Measurements from ENCODE around the gene GRWD1. TPM values are rescaled to one million over a fixed set of nuclear protein-coding genes. Genes with fewer than 3 reads are reported as not detected.
A peak's percentile ranks its signal among the peaks of the same experiment; 100 is the strongest.

GRWD1 gene
- polyA plus RNA-seq, 4 donors, result 5.6 to 19.5 (median 12.8) TPM

DNA sequence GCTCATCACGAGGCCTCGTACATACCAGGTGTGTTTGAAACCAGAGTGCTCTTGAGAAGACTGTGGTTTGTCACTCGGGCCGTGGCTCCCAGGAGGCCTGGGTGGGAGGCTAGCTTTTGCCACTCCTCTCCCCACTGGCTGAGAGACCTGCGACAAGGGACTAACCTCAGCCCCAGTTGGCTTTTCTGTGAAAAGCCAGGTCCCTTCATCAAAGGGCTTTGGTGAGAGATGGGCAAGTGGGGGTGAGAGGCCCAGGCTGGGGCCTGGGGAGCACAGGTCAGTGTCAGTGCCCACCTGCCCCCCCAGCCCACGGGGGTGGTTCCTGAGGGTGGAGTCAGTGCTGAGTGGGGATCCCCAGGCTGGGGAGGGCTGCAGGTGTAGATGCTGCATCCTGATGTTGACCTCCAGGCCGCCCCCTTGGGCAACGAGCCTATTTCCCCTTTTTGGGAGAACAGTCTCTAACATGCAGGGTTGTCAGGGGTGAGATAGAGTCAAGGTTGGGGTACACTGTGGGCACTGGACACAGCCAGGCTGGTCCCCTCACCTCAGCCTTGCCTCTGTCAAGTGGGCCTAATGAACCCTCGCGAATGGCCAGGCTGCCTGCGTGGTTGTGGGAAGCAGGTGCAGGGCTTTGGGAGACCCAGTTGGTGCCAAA lies 10.3 kb downstream of the GRWD1 start:
- Histone ChIP-seq H3K27me3 (ENCODE audit: control insufficient read depth in 3 of 3, insufficient read depth in 3 of 3, low read length in 3 of 3) (no peaks in the 10 kb centered on the region), H3K4me1 (ENCODE audit: control insufficient read depth in 3 of 3, insufficient read depth in 2 of 3, low read depth in 1 of 3, low read length in 2 of 3) (no peaks in the 10 kb centered on the region), H3K27ac (ENCODE audit: low read depth in 1 of 3, low read length in 2 of 3) (no peak overlapping the region), H3K9me3 (ENCODE audit: control insufficient read depth in 2 of 2, insufficient read depth in 1 of 2, low read depth in 1 of 2, low read length in 1 of 2) (no peaks in the 10 kb centered on the region), H3K4me3 (ENCODE audit: low read depth in 1 of 3, low read length in 3 of 3) (no peak overlapping the region), H3K36me3 (ENCODE audit: control insufficient read depth in 3 of 3, insufficient read depth in 2 of 3, low read depth in 1 of 3, low read length in 3 of 3) (peaks cover 15 to 67% (median 15%) of the 10 kb centered on the region in 3 donors)
- DNase-seq (no peak), FAIRE-seq (no peak)
- WGBS, 3 donors, result 84 to 92% (median 87%) methylated on average over 11 of the region's 11 CpGs

DNA sequence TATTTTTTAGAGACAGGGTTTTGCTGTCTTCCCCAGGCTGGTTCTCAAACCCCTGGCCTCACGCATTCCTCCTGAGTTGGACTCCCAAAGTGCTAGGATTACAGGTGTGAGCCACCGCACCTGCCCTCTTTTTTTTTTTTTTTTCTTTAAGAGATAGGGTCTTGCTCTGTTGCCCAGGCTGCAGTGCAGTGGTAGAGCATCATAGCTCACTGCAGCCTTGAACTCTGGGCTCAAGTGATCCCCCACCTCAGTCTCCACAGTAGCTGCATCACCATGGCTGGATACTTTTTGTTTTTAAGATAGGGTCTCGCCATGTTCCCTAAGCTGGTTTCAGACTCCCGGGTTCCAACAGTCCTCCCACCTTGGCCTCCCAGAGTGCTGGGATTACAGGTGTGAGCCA lies 11.1 kb downstream of the GRWD1 start:
- DNase-seq, result no peak
- H3K36me3 ChIP-seq (ENCODE audit: control insufficient read depth in 3 of 3, insufficient read depth in 2 of 3, low read depth in 1 of 3, low read length in 3 of 3), result peaks cover 15 to 58% (median 15%) of the 10 kb centered on the region in 3 donors
- no peaks in the 10 kb centered on the region for H3K9me3 ChIP-seq (ENCODE audit: control insufficient read depth in 2 of 2, insufficient read depth in 1 of 2, low read depth in 1 of 2, low read length in 1 of 2)
- no peaks in the 10 kb centered on the region for H3K27me3 ChIP-seq (ENCODE audit: control insufficient read depth in 3 of 3, insufficient read depth in 3 of 3, low read length in 3 of 3)
- H3K27ac ChIP-seq (ENCODE audit: low read depth in 1 of 3, low read length in 2 of 3), result no peak overlapping the region
- FAIRE-seq, result no peak
- H3K4me1 ChIP-seq (ENCODE audit: control insufficient read depth in 3 of 3, insufficient read depth in 2 of 3, low read depth in 1 of 3, low read length in 2 of 3), result no peaks in the 10 kb centered on the region
- 95 to 98% (median 98%) methylated on average over 4 of the region's 4 CpGs for WGBS, 3 donors
- H3K4me3 ChIP-seq (ENCODE audit: low read depth in 1 of 3, low read length in 3 of 3), result no peak overlapping the region

DNA sequence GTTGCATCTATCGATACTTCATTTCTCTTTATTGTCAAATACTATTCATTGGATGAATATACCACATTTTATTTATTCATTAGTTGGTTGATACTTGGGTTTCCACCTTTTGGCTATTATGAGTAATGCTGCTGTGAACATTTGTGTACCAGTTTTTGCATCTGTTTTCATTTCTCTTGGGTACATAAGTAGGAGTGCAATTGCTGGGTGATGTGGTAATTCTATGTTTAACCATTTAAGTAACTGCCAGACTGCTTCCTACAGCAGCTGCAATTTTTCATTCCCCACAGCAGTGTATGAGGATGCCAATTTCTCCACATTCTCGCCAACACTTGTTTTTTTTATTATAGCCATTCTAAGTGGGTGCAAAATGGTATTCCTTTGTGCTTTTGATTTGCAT lies 12.2 kb downstream of the GRWD1 start:
- DNase-seq (no peak), FAIRE-seq (no peak)
- Histone ChIP-seq H3K27me3 (ENCODE audit: control insufficient read depth in 3 of 3, insufficient read depth in 3 of 3, low read length in 3 of 3) (no peaks in the 10 kb centered on the region), H3K9me3 (ENCODE audit: control insufficient read depth in 2 of 2, insufficient read depth in 1 of 2, low read depth in 1 of 2, low read length in 1 of 2) (no peaks in the 10 kb centered on the region), H3K4me3 (ENCODE audit: low read depth in 1 of 3, low read length in 3 of 3) (no peak overlapping the region), H3K27ac (ENCODE audit: low read depth in 1 of 3, low read length in 2 of 3) (no peak overlapping the region), H3K36me3 (ENCODE audit: control insufficient read depth in 3 of 3, insufficient read depth in 2 of 3, low read depth in 1 of 3, low read length in 3 of 3) (peaks cover 10 to 55% (median 11%) of the 10 kb centered on the region in 3 donors), H3K4me1 (ENCODE audit: control insufficient read depth in 3 of 3, insufficient read depth in 2 of 3, low read depth in 1 of 3, low read length in 2 of 3) (no peaks in the 10 kb centered on the region)
- WGBS, 3 donors, result 89 to 93% (median 93%) methylated on average over 2 of the region's 2 CpGs

DNA sequence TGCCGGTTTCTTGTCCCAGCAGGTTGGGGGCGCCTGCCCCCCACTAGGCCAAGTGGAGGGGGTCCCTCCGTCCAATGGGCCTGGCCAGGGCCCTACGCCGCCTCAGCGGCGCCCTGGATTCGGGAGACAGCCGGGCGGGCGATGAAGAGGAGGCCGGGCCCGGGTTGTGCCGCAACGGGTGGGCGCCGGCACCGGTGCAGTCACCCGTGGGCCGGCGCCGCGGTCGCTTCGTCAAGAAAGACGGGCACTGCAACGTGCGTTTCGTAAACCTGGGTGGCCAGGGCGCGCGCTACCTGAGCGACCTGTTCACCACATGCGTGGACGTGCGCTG lies 15.8 kb downstream of the GRWD1 start:
- 93 to 99% (median 98%) methylated on average over 31 to 36 of the region's 36 CpGs for WGBS, 3 donors
- no peak for DNase-seq
- no peak overlapping the region for H3K27ac ChIP-seq (ENCODE audit: low read depth in 1 of 3, low read length in 2 of 3)

DNA sequence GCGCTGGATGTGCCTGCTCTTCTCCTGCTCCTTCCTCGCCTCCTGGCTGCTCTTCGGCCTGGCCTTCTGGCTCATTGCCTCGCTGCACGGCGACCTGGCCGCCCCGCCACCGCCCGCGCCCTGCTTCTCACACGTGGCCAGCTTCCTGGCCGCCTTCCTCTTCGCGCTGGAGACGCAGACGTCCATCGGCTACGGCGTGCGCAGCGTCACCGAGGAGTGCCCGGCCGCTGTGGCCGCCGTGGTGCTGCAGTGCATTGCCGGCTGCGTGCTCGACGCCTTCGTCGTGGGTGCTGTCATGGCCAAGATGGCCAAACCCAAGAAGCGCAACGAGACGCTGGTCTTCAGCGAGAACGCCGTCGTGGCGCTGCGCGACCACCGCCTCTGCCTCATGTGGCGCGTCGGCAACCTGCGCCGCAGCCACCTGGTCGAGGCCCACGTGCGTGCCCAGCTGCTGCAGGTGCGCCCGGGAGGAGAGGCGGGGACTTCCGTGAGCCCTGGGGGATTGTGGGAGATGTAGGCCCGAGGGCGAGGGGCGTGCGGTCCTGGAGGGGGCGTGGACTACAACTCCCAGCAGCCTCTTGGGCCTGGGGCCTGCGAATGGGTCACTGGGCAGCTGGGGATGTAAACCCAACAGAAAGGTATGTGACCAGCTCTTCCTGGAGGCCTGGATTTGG lies 16.3 kb downstream of the GRWD1 start:
- whole genome bisulfite sequencing, 3 donors, result 81 to 92% (median 90%) methylated on average over 57 to 62 of the region's 62 CpGs
- no peak for DNase-seq

More for the DNA sequence above, 15.8 kb downstream of the GRWD1 start:
- Histone ChIP-seq H3K4me1 (ENCODE audit: control insufficient read depth in 3 of 3, insufficient read depth in 2 of 3, low read depth in 1 of 3, low read length in 2 of 3) (no peaks in the 10 kb centered on the region), H3K36me3 (ENCODE audit: control insufficient read depth in 3 of 3, insufficient read depth in 2 of 3, low read depth in 1 of 3, low read length in 3 of 3) (peaks cover 0 to 21% (median 3%) of the 10 kb centered on the region in 3 donors), H3K9me3 (ENCODE audit: control insufficient read depth in 2 of 2, insufficient read depth in 1 of 2, low read depth in 1 of 2, low read length in 1 of 2) (no peaks in the 10 kb centered on the region), H3K4me3 (ENCODE audit: low read depth in 1 of 3, low read length in 3 of 3) (no peak overlapping the region), H3K27me3 (ENCODE audit: control insufficient read depth in 3 of 3, insufficient read depth in 3 of 3, low read length in 3 of 3) (no peaks in the 10 kb centered on the region)
- no peak for FAIRE-seq

DNA sequence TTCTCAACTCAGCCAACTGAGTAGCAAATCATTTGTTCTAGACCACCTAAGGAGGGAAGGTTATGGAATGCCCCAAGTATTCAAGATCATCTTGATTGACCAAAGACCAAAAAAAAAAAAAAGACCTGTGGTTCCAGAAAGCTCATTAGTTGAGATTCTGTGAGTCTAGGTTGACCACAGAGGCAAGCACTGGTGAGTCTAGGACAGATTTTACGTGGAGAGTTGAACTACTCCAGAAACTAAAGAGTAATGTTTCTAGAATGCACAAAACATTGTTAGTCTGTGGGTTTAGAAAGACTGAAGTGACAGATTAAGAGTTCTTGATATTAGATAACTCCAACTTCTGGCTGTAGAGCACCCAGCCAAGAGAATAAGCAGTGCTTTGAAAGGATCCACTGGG lies 19.4 kb downstream of the GRWD1 start:
- no peak for DNase-seq
- Histone ChIP-seq H3K4me3 (ENCODE audit: low read depth in 1 of 3, low read length in 3 of 3) (no peak overlapping the region), H3K36me3 (ENCODE audit: control insufficient read depth in 3 of 3, insufficient read depth in 2 of 3, low read depth in 1 of 3, low read length in 3 of 3) (peaks cover 0 to 12% (median 0%) of the 10 kb centered on the region in 3 donors), H3K4me1 (ENCODE audit: control insufficient read depth in 3 of 3, insufficient read depth in 2 of 3, low read depth in 1 of 3, low read length in 2 of 3) (peaks cover under 1 to 7% (median 3%) of the 10 kb centered on the region in 3 donors), H3K9me3 (ENCODE audit: control insufficient read depth in 2 of 2, insufficient read depth in 1 of 2, low read depth in 1 of 2, low read length in 1 of 2) (no peaks in the 10 kb centered on the region), H3K27ac (ENCODE audit: low read depth in 1 of 3, low read length in 2 of 3) (no peak overlapping the region), H3K27me3 (ENCODE audit: control insufficient read depth in 3 of 3, insufficient read depth in 3 of 3, low read length in 3 of 3) (peaks cover 0 to 3% (median 0%) of the 10 kb centered on the region in 3 donors)
- FAIRE-seq, result no peak
- WGBS, 3 donors, result 69 to 88% (median 81%) methylated on average over 1 of the region's 1 CpG

More for the DNA sequence above, 16.3 kb downstream of the GRWD1 start:
- peaks cover 0 to 3% (median 0%) of the 10 kb centered on the region in 3 donors for H3K27me3 ChIP-seq (ENCODE audit: control insufficient read depth in 3 of 3, insufficient read depth in 3 of 3, low read length in 3 of 3)
- no peak for FAIRE-seq
- no peak overlapping the region for H3K27ac ChIP-seq (ENCODE audit: low read depth in 1 of 3, low read length in 2 of 3)
- H3K9me3 ChIP-seq (ENCODE audit: control insufficient read depth in 2 of 2, insufficient read depth in 1 of 2, low read depth in 1 of 2, low read length in 1 of 2), result no peaks in the 10 kb centered on the region
- no peaks in the 10 kb centered on the region for H3K4me1 ChIP-seq (ENCODE audit: control insufficient read depth in 3 of 3, insufficient read depth in 2 of 3, low read depth in 1 of 3, low read length in 2 of 3)
- peaks cover 0 to 16% (median 0%) of the 10 kb centered on the region in 3 donors for H3K36me3 ChIP-seq (ENCODE audit: control insufficient read depth in 3 of 3, insufficient read depth in 2 of 3, low read depth in 1 of 3, low read length in 3 of 3)
- no peak overlapping the region for H3K4me3 ChIP-seq (ENCODE audit: low read depth in 1 of 3, low read length in 3 of 3)

DNA sequence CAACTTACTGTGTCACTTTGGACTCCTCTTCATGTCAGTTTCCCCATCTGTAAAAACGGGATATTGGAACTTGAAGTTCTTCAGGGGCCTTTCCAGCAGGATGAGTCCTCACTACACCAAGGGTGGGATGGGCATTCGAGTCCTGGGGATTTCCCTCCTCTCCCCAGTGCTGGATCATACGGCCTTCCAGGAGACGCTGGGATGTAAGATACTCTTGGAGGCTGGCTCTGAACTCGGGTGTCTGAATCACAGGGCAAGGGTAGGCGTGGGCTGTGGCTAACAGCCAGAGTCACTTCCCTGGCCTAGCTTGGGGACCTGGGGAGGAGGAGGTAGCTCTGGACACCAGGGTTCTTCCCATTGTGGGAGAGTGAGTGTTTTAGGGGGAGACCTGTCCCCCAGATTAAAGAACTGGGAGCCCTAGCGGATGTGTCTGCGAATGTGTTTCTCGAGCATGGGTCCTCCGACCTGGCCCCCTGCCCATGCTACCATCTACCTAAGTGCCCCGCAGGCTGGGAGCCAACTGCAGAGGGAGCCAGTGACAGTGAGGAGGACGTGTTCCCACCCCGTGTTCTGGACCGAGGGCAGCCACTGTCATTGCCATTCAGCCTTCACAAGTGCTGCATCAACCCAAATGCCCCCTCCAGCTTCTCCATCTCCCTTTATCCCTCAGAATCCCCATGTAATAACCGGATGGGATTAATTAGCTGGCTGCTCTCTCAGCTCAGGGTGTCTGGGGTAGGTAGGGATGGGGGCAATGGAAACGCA lies 21.0 kb downstream of the GRWD1 start:
- 52 to 75% (median 62%) methylated on average over 16 of the region's 16 CpGs for WGBS, 3 donors
- DNase-seq (no peak), FAIRE-seq (no peak)
- no peak overlapping the region for H3K4me3 ChIP-seq (ENCODE audit: low read depth in 1 of 3, low read length in 3 of 3)
- peaks cover 0 to 3% (median 0%) of the 10 kb centered on the region in 3 donors for H3K27me3 ChIP-seq (ENCODE audit: control insufficient read depth in 3 of 3, insufficient read depth in 3 of 3, low read length in 3 of 3)
- peaks cover 4 to 13% (median 8%) of the 10 kb centered on the region in 3 donors for H3K4me1 ChIP-seq (ENCODE audit: control insufficient read depth in 3 of 3, insufficient read depth in 2 of 3, low read depth in 1 of 3, low read length in 2 of 3)
- no peaks in the 10 kb centered on the region for H3K9me3 ChIP-seq (ENCODE audit: control insufficient read depth in 2 of 2, insufficient read depth in 1 of 2, low read depth in 1 of 2, low read length in 1 of 2)
- H3K27ac ChIP-seq (ENCODE audit: low read depth in 1 of 3, low read length in 2 of 3), result no peak overlapping the region
- H3K36me3 ChIP-seq (ENCODE audit: control insufficient read depth in 3 of 3, insufficient read depth in 2 of 3, low read depth in 1 of 3, low read length in 3 of 3), result peaks cover 5 to 27% (median 6%) of the 10 kb centered on the region in 3 donors

DNA sequence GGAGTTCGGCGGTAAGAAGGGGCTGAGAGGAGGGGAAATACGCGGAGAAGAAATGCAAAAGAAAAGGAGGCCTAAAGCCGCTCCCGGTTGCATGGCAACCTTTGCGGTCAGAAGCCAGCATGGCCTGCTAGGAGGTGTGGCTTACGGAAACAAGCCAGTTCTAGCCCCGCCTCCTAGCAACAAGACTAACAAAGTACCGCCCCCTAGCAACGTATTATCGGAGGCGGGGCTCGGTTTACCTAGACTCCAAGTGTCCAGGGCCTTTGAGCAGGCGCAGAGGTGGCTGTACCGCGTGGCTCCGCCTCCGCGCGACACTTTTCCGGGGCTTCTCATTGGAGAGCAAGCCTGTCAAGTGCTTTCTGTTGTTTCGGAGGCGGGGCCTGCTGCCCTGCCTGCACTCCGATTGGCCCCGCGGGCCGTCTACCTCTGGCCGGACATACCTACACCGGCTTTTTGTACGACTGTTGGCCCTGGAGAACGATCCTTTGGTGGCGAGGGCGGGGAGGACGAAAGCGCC lies 23.0 kb downstream of the GRWD1 start:
- Histone ChIP-seq H3K27ac (ENCODE audit: low read depth in 1 of 3, low read length in 2 of 3) (peak overlapping the region; percentile 89 to 95 (median 94)), H3K9me3 (ENCODE audit: control insufficient read depth in 2 of 2, insufficient read depth in 1 of 2, low read depth in 1 of 2, low read length in 1 of 2) (no peaks in the 10 kb centered on the region), H3K36me3 (ENCODE audit: control insufficient read depth in 3 of 3, insufficient read depth in 2 of 3, low read depth in 1 of 3, low read length in 3 of 3) (peaks cover 5 to 39% (median 18%) of the 10 kb centered on the region in 3 donors), H3K4me1 (ENCODE audit: control insufficient read depth in 3 of 3, insufficient read depth in 2 of 3, low read depth in 1 of 3, low read length in 2 of 3) (peaks cover 4 to 13% (median 8%) of the 10 kb centered on the region in 3 donors), H3K4me3 (ENCODE audit: low read depth in 1 of 3, low read length in 3 of 3) (peak overlapping the region; percentile 81 to 90 (median 83)), H3K27me3 (ENCODE audit: control insufficient read depth in 3 of 3, insufficient read depth in 3 of 3, low read length in 3 of 3) (peaks cover 0 to 3% (median 0%) of the 10 kb centered on the region in 3 donors)
- FAIRE-seq (peak; percentile 86), DNase-seq (peak; percentile 100)
- WGBS, 3 donors, result 0 to 1% (median 0%) methylated on average over 35 to 36 of the region's 36 CpGs

Measured in small intestine (tissue), 7 donors.